NB4 (cell line): ENCODE results near the gene ARHGAP12.

Experiments used
- CTCF ChIP-seq: IDR thresholded peaks from one replicate; pipeline ENCODE4 v1.5.1; 2012; ENCODE audit warnings: low read depth, low read length
- MYC ChIP-seq: IDR thresholded peaks from 2 replicates; pipeline ENCODE4 v1.6.1; 2011; ENCODE audit warnings: low read depth, low read length
- POLR2A ChIP-seq: IDR thresholded peaks from 2 replicates; pipeline ENCODE4 v1.6.1; 2011; ENCODE audit warnings: mild to moderate bottlenecking; ENCODE audit not compliant: insufficient read length; ENCODE audit errors: extremely low read depth

- no peak for TF ChIP-seq CTCF
- TF ChIP-seq POLR2A = no peak
- TF ChIP-seq MYC = no peak
Observed at GRCh38 chr10:31884386-31884785, 44.2 kb downstream of the ARHGAP12 start.
